ENCODE results near the gene NIPAL1.

Gene NIPAL1

GRCh38 chr4:48067536-48067935 lies 51.0 kb downstream of the NIPAL1 start:
- DNase-seq (ENCODE audit: low read depth) = no peak

- DNase-seq (ENCODE audit: low read depth) = no peak
Observed at GRCh38 chr4:48068182-48068581, 51.6 kb downstream of the NIPAL1 start.

GRCh38 chr4:48069026-48069425 lies 52.5 kb downstream of the NIPAL1 start:
- DNase-seq (ENCODE audit: low read depth) = no peak

GRCh38 chr4:48071191-48071590 lies 54.6 kb downstream of the NIPAL1 start:
- DNase-seq (ENCODE audit: low read depth) = no peak

GRCh38 chr4:48073567-48074103 lies 57.1 kb downstream of the NIPAL1 start:
- DNase-seq (ENCODE audit: low read depth) = no peak

- DNase-seq (ENCODE audit: low read depth) = no peak
Observed at GRCh38 chr4:48074657-48075056, 58.1 kb downstream of the NIPAL1 start.

- DNase-seq (ENCODE audit: low read depth) = no peak
Observed at GRCh38 chr4:48078425-48078824, 61.9 kb downstream of the NIPAL1 start.

GRCh38 chr4:48078862-48079655 lies 62.5 kb downstream of the NIPAL1 start:
- no peak for DNase-seq (ENCODE audit: low read depth)

- no peak for DNase-seq (ENCODE audit: low read depth)
Observed at GRCh38 chr4:48079972-48080391, 63.4 kb downstream of the NIPAL1 start.

GRCh38 chr4:48081196-48081595 lies 64.6 kb downstream of the NIPAL1 start:
- DNase-seq (ENCODE audit: low read depth) = no peak

GRCh38 chr4:48082956-48083355 lies 66.4 kb downstream of the NIPAL1 start:
- no peak for DNase-seq (ENCODE audit: low read depth)

- DNase-seq (ENCODE audit: low read depth) = no peak
Observed at GRCh38 chr4:48085821-48086589, 69.4 kb downstream of the NIPAL1 start.
